Activated CD4-positive, alpha-beta T cell treated with anti-CD3 and anti-CD28 coated beads, Interleukin-10, Interleukin-2, amounts not matched to agents 100 ng/mL and 50 ng/mL, durations not matched to agents 16 hours and 8 hours (primary cell): Measurements from ENCODE around the gene SNAPC4.

Experiments used
- DNase-seq: peaks from one replicate; pipeline ENCODE4 v3.0.0-alpha.2; 2020

SNAPC4 gene

DNA sequence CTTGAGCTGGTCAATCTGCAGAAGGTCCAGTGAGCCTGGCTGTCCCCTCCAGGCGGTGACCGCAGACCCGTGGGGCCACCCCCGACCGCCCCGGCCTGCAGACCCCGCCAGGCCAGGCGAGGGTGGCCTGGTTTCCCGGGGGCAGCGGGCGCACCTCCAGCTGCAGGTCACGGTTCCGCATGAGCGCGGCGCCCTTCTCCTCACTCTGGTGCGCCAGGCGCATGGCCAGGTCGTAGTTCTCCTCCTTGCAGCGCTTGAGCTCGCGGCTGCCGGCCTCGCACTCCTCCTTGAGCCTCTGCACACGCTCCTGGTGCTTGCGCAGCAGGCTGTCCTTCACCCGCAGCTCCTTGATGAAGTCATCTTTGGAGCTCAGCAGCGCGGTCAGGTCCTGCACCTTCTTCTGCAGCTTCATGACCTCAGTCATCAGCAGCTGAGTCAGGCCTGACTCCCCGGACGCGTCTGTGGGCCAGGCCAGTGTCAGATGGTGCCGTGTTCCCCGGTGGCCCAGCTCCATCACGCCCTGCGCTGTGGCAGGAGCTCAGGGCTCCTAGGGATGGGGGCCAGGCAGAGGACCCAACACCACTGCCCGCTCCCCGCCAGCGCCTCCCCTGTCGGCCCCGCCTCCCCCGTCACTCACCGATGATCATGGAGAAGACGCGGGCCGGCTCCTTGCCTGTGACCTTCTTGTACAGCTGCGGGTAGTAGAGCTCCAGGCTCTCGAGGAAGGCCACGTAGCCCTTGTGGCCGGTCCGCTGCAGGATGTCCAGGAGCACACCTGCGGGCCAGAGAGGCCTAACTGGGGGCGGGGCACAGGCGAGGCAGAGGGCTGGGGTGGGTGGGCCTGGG lies 29.1 kb downstream of the SNAPC4 start:
- DNase-seq, result no peak

DNA sequence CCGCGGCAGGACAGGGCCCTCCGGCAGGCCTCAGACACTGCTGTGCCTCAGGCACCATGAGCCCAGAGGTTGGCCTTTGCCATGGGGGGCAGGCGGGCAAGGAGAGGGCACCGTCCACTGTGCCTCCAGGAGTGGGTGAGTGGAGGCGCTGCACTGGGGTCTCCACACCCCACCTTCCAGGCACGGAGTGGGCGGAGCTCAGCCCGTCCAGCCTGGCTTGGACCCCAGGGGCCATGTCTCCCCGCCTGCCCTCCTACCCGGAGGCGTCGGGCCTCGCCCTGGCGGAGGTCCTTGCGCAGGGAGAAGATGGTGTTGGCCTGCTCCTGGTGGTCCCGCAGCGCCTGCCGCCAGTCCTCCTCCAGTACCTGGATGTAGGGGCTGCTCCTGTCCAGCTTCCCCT lies 29.9 kb downstream of the SNAPC4 start:
- DNase-seq, result no peak

DNA sequence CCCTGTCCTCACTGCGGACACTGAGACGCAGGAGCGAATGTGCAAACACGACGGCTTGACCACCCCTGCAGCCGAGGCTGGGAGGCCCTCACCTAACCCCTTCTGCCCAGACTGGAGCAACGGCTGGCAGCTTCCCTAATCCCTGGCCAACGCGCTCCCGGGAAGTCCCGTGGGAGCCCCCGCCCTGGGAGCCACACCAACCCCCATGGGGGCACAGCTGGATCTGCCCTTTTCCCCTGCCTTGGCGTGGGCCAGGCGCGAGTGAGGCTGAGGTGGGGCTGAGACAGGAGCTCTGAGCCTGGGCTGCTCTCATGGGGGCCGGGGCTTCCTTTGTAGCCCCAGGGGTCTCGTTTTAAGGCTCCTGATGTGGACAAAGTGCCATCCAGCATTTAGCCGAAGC lies 31.8 kb downstream of the SNAPC4 start:
- no peak for DNase-seq

DNA sequence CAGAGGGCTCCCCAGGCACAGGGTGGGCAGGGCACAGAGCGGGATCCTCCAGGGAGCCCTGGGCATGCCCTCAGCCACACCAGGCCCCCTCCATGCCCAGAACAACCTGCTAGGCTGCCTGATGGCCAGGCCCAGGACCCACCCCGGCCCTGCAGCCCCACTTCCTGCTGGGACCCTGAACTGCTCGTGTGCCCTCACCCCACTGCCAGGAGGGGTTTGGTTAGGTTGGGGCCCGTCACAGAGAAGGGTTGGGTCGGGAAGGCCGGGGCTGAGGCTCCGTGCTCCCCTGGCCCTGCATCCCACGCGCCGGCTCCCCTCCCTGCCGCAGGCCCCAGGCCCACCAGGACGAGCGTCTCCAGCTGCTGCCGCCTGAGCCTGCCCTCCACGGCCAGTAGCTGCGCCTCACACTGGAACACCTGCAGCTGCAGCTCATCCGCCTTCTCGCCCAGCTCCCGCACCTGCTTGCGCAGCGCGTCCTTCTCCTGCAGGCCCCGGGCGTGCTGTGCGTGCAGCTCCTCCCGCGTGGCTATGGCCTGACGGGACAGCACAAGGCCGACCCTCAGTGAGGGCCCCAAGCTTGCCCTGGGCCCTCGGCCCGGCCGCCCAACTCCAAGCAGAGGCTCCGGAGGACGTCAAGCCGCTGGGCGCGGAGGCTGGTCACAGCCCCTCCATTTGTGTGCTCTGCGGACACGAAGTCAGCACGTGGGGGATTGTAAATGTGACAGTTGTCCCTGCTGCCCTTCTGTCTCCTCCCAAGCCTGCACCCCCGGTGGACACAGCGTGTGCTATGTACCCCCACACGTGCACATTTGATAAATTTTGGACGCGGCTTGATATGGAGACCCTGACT lies 32.4 kb downstream of the SNAPC4 start:
- no peak for DNase-seq

DNA sequence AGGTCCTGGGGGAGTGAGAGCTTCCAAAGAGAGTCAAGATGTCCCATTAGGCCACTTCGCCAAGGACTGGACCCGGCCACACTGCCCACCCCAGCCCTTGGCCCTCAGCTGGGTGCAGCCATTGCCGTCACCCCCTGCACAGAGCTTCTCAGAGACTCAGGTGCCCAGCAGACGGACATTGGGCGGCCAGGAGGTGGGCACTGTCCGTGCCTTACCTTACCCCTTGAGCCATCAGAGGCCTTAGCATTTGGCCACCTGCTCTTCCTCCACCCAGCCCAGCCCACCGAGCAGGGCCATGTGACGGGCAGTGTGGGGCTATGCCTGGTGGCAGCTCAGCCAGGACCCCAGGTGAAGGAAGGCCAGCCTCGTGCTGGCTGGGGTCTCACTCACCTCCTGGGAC lies 33.1 kb downstream of the SNAPC4 start:
- DNase-seq, result no peak

DNA sequence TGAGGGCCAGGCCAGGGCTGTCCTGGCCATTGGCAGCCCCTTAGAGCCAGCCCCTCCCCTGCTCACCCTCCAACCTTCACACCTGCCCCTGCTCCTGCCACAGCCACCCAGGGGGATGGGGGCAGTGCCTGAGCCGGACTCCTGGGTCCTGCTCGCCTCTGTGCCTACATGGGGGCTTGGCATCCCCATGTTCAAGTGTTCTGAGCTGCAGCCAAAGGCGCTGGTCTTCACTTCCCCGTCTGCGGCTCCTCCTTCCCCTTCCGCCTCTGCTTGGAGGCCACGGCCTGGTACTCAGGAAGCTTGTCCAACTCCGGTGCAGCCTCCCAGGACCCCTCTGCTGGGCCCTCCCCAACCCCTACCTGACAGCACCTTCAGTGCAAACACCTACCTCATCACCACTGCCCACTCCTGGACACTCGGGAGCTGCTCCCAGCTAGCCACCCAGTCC lies 34.2 kb downstream of the SNAPC4 start:
- DNase-seq, result no peak

DNA sequence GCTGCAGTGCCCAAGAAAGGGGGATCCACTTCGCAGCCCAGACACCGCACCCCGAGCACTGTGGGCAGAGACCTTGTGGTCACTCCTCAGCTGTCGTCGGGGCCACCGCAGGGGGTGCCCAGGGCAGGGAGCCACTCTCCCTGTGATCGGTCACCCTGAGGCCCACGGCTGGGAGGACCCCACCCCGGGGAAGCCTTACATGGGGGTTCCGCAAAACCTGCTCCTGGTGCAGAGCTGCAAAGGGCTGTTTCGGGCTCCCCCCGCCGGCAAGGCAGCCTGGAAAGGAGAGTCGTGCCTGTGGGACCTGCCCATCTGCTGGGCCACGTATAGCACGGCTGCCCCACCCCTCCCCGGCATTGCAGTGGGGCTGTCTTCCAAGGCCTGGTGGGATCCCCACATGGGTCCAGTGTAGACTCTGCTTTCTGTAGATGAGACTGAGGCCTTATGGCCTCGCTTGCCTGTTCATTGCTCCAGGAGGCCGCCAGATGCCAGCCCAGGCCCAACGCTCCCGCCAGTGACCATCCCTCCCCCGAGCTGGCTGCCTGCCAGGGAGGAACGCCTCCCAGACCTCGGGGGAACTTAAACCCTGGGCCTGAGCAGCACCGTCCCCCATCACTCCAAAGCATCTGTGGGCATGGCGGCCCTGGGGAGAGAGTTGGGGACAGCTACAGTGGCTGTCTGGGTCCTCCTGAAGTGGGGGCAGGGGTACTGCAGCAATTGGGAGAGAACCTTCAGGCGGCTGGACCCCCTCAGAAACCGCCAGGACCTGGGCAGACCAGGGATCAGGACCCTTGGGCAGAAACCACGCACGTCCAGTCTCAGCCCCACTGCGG lies 34.8 kb downstream of the SNAPC4 start:
- DNase-seq, result no peak

DNA sequence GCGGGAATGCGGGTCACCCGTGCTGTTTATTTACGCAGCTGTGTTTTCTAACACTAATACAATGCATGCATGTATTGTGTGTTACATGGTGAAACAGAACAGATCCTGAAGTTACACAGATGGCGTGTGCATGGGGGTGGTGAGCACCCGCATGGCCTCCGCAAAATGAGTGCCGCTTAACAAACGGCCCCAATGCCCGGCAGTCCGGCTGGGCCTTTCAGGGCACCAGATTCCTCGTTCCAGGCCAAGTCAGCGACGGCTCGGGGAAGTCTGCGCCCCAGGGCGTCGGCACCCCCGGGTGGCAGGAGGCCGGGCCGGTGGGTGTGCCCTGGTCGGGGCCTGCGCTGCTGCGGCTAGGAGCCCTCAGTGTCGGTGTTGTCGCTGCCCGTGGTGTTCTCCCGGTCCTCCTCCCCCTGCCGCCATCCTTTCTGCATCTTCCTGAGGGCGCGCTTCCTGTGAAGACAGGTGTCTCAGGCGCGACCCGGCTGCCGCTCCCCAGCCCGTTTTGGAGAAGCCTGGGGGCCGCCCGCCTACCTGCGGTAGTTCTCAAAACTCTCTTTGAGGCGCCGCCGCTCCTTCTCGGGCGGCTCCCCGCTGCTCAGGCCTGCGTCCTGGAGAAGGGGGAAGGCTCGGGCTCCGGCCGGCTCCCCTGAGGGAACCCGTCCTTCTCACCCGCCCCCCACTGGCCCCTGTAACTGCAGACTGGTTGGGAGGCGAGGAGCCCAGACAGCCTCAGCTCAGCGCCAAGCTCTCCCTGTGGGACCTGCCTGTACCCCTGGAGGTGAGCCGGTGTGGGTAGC lies 35.8 kb downstream of the SNAPC4 start:
- no peak for DNase-seq

DNA sequence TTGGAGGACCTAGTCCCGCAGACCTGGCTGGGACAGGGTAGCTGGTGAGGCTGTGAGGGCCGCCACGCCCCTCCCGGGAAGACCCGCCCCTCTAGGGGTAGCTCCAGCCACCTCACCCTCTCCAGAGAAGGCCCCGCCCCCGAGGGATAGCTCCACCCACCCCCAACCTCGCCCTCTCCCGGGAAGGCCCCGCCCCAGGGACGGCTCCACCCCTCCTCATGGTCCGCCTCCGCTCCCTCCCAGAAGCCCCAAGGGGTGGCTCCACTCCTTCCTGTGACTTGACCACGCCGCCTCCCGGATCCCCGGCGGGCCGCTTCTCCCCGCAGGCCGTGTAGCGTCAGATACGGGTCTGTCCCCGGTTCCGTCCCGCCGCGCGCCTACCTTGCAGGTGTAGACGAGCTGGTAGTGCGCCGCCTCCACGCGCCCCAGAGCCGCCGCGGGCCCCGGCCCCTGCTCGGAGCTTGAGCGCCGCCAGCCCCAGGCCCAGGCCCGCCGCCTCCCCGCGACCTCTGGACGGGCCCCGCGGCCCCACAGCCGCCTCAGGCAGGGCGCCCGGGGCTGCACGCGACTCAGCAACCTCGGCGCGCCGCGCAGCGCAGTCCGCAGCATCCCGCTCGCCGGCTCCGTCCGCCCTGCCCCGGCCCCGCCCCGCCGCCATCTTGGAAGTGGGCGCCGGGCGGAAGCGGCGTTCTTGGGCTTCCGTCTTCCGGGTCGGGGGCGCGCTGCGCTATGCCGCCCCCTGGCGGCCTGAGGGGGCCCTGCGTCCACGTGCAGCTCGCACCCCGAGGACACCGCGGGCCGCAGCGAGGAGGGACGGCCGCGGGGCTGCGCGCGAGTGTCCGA lies 36.6 kb downstream of the SNAPC4 start, which contains the start of gene DNLZ:
Gene DNLZ (minus strand): TSS at position 639 of the 843 bp plus-strand sequence. CDS start 30 bp downstream, at position 609.
- DNase-seq, result peak; percentile 98

DNA sequence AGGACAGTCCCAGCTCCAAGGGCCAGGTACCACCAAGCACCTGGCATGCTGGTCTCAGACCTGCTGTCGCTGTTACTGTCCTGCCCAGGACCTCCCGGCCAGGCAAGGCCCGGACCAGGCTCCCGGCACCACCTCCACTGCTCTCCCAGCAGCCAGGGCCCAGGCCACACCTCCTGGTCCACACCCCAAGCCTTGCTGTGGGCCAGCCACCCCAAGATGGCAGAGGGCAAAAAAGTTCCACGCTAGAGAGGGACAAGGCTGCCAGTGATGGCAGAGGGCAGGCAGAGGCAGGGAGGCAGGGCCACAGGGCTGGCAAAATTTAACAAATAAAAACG lies 37.6 kb downstream of the SNAPC4 start:
- no peak for DNase-seq

DNA sequence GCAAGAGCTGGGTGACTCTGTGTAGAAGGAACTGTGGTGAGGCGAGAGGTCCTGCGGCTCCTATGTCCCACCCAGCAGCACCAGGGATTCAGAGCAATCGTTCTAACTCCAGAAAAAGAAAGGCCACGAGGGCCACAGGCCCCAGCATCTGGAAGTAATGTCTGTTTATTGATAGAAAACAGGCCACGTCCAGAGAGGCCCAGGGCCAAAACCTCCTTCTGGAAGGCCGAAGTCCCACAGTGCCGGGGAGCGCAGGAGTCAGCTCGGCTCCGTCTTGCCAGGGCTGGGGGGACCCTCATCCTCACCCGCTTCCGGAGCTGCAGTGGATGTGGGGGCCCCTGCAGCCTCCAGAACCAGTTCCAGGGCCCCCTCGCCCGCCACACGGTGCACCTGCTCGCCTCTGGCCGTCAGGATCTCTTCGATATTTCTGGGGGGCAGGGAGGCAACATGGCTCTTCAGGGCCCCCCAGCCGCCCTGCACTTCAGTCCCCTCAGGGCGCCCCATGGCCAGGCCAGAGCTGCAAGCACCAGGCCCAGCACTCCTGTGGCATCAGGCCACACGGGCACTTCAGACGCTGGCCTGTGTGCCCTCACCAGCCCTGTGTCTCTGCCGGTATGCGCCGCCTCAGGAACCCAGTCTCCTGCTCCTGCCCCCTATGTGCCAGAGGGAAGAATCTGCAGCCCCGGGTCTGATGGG lies 38.1 kb downstream of the SNAPC4 start:
- no peak for DNase-seq

DNA sequence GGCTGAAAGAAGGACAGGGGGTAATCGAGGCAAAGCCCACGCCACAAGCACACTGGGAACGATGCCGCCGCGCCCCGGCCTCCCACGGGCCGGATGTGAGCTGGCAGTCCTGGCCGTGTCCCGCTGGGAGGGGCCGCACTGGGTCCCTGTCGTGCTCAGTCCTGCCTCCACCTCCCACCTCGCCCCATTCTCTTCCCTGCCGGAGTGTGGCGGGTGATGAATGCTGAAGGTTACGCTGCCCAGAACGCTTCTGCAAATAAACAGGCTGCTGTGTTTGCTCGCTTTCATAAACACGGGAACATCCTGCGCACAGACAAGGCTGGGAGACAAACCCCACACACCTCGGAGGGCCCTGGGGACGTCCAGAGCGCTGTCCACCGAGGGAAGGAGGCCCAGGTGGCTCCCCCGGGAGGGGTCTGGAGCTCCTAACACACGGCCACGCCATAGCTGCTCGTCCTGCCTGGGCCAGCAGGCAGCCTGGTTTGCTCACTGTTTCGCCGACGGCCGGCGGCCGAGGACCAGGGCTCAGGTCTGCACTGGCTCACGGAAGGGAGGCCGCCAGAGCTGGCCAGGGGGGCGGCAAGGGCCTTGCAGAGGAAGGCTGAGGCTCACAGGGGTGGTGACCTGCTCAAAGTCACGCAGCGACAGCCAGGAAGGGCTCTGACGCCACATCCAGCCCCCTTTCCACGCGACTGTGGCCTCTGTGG lies 38.8 kb downstream of the SNAPC4 start:
- DNase-seq, result no peak

DNA sequence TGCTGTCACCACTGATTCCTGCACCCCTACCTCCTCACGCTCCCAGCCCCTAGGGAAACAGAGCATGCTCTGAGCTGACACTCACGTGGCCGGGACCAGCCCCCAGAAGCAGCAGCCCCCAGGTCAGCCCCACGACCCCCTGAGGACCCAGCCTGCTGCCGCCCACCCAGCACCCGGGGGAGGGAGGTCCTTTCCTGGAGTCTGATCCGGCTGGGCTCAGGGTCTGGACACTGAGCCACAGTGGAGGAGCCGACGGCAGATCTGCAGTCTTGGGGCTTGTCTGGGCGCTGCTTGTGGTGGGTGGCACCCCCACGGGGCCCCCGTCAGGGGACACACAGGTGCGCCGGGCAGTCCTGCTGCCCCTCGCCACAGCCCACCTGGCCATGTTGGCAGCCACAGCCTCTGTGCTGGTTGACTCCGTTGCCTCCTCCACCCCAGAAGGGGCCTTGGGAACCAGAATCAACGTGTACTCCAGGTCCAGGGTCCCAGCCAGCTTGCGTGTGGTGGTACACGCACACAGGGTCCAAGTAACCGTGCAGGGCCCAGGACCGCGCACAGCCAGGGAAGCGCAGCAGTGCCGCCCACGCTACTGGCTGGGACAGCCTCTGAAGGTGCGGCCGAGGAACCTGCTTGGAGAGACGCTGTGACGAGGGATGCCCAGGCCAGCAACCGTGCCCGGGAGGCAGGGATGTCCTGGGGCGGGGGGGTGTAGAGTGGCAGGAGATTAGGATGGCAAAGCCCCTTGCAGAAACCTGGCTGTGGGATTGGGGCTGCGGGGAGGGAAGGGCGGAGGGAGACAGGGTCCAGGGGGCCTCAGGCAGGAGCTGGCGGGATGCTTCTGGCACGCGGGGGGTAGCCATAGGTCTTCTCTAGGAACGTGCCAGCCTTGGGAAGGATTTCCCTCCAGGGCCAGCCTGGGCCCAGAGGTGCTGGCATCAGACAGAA lies 39.9 kb downstream of the SNAPC4 start:
- DNase-seq, result no peak

DNA sequence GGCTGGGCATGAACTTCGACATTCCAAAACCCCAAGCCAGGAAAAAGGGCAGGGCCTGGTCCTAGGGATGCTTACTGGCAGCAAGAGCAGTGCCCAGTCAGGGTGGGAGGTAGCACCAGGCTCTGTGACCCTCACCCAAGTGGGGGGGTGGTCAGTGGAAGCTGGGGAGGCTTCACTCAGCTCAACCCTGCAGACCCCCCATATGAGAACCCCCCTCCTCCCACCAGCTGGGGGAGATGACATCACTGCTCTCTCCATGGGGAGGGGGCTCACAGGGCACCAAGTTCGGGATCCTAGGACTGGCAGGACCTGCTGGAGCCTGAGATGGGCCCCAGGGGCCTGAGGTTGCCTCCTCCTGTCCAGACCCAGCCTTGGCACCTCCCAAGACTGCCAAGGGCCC lies 41.1 kb downstream of the SNAPC4 start:
- DNase-seq, result no peak

DNA sequence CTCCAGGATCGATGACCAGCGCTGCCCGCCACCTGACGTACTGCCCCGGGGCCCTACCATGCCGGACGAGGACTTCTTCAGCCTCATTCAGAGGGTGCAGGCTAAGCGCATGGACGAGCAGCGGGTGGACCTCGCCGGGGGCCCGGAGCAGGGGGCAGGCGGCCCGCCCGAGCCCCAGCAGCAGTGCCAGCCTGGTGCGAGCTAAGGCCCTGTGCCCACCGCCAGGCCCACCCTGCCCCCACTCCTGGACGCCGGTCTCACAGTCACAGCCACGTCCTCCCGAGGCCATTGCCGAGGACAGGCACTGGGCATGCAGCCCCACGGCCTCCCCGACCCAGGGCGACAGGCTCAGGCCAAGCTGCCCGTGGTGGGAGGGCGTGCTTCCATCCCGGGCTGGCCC lies 42.0 kb downstream of the SNAPC4 start:
- DNase-seq, result no peak

DNA sequence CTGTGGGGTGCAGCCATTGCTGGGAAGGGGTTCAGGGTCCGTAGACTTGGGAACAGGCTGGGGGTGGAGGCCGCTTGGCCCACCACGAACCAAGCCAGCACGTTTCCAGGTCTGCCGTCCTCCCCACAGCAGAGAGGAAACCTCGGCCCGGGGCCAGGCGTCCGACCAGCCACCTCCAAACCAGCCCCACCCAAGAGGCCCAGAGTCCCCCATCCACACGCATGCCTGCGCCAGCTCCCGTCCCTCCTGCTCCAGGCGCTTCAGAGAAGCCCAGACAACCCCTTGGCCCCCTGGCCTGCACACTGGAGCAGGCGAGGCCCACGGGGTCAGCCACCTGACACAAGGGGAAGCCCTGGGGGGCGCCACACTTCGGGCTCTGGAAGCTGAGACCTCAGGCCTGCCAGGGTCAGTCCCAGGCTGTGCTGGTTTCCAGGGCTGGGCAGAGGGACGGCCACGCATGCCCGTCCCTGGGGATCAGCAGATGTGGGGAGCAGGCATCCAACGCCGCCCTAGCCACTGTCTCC lies 42.7 kb downstream of the SNAPC4 start:
- no peak for DNase-seq

DNA sequence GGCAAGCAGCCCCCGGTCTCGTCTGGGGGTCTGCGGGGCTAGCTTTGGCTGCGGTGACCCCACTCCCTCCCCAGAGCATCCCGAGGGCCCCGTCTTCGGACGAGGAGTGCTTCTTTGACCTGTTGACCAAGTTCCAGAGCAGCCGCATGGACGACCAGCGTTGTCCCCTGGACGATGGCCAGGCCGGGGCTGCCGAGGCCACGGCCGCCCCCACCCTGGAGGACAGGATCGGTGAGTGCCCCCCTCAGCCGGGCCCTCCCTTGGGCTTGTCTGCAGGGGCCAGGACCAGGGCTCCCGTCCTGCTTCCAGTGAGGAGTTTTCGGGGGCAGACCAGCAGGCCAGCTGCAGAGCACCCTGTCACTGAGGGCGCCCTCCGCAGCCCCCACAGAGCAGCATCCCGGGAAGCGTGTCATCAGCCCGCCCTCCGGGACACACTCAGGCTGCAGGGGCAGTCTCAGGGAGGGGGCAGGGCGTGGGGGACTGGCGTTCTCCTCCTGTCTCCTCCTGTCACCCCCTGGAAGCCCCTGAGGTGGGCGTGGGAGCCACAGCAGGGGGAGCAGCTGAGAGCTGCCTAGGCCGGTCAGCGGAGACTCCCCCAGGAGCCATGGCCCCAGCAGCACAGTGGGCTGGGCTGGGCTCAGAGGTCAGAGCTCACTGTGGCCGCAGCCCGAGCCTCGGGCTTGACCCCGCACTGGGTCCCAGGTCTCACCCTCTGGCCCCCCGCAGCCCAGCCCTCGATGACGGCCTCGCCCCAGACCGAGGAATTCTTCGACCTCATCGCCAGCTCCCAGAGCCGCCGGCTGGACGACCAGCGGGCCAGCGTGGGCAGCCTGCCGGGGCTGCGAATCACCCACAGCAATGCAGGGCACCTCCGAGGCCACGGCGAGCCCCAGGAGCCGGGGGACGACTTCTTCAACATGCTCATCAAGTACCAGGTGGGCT lies 44.1 kb downstream of the SNAPC4 start:
- DNase-seq, result no peak
